ENCODE measurements around the gene SEMA5A. TPM values are rescaled to one million over a fixed set of nuclear protein-coding genes. Genes with fewer than 3 reads are reported as not detected.

The SEMA5A gene
- polyA plus RNA-seq, 1 of the 3 experiments (the other 2 are of a cell fraction): 0.58 TPM

- Histone ChIP-seq H3K4me1 (ENCODE audit: control insufficient read depth in 1 of 2, insufficient read depth in 2 of 2, low read depth in 1 of 2, low read length in 1 of 2) (no peaks in the 10 kb centered on the region; a peak in 1 of 4 replicates), H4K20me1 (ENCODE audit: insufficient read depth) (no peaks in the 10 kb centered on the region), H3K27ac (ENCODE audit: low read depth in 2 of 2, low read length in 1 of 2) (no peak overlapping the region), H3K9ac (no peak overlapping the region), H3K4me2 (no peak overlapping the region), H3K36me3 (replicated peaks in 1 of 2; ENCODE audit: control insufficient read depth in 1 of 2, insufficient read depth in 2 of 2, low read length in 1 of 2) (no peaks in the 10 kb centered on the region), H3K79me2 (ENCODE audit: insufficient read depth) (no peaks in the 10 kb centered on the region), H3F3A (replicated peaks; ENCODE audit: insufficient read depth) (no peaks in the 10 kb centered on the region), H3K27me3 (ENCODE audit: insufficient read depth) (no peaks in the 10 kb centered on the region), H3K9me3 (no peaks in the 10 kb centered on the region), H3K9me2 (no peaks in the 10 kb centered on the region), H2AFZ (ENCODE audit: low read depth) (no peak overlapping the region), H3K4me3 (ENCODE audit: low read depth in 2 of 2, low read length in 1 of 2) (no peak overlapping the region)
- CTCF ChIA-PET: interaction anchor here (0.8 kb wide), 1 partner anchor 9 kb away, joined by 3 read pairs; no protein-coding TSS in a partner anchor
- 59% methylated on average over 5 of the region's 5 CpGs for WGBS (ENCODE audit: low lambda C conversion rate)
- DNase-seq: no peak
- no peak for TF ChIP-seq ZBTB33 (IDR thresholded peaks at IDR 0.05; ENCODE audit: borderline replicate concordance, low read depth)
- TF ChIP-seq MAX (IDR thresholded peaks at IDR 0.05; ENCODE audit: low read depth): no peak
- TF ChIP-seq SIN3A (IDR thresholded peaks at IDR 0.05; ENCODE audit: borderline replicate concordance, low read depth, low read length): no peak
- TF ChIP-seq SMC3 (IDR thresholded peaks at IDR 0.05; ENCODE audit: low read depth, low read length): no peak
- TF ChIP-seq FOSL2 (IDR thresholded peaks at IDR 0.05; ENCODE audit: borderline replicate concordance, low read depth): no peak
- no peak for TF ChIP-seq POLR2AphosphoS5 (IDR thresholded peaks at IDR 0.05; ENCODE audit: low read depth, low read length)
- TF ChIP-seq NFIC (IDR thresholded peaks at IDR 0.05; ENCODE audit: borderline replicate concordance): no peak
- no peak for TF ChIP-seq ELF1 (IDR thresholded peaks at IDR 0.05)
- no peak for TF ChIP-seq EP300 (IDR thresholded peaks at IDR 0.05; ENCODE audit: borderline replicate concordance in 1 of 2, low read depth in 1 of 2, low read length in 1 of 2)
- no peak for TF ChIP-seq TCF12 (IDR thresholded peaks at IDR 0.05)
- TF ChIP-seq GABPA (IDR thresholded peaks at IDR 0.05; ENCODE audit: low read depth): no peak
- TF ChIP-seq MXI1 (IDR thresholded peaks at IDR 0.05; ENCODE audit: low read depth, low read length): no peak
- TF ChIP-seq CTCF (IDR thresholded peaks at IDR 0.05): no peak
- TF ChIP-seq GATA2 (CRISPR knock-in tag; IDR thresholded peaks at IDR 0.05): no peak
- POLR2A ChIA-PET: no interaction called here
Measured at GRCh38 chr5:9554122-9554521, 8.2 kb upstream of the SEMA5A start.

- ChIA-PET CTCF (no interaction called here), POLR2A (no interaction called here)
- Histone ChIP-seq H3K79me2 (ENCODE audit: insufficient read depth) (no peaks in the 10 kb centered on the region), H3F3A (replicated peaks; ENCODE audit: insufficient read depth) (no peaks in the 10 kb centered on the region), H3K9me3 (no peaks in the 10 kb centered on the region), H3K36me3 (replicated peaks in 1 of 2; ENCODE audit: control insufficient read depth in 1 of 2, insufficient read depth in 2 of 2, low read length in 1 of 2) (no peaks in the 10 kb centered on the region), H2AFZ (ENCODE audit: low read depth) (no peak overlapping the region), H3K27me3 (ENCODE audit: insufficient read depth) (no peaks in the 10 kb centered on the region), H3K4me2 (no peak overlapping the region), H3K9me2 (no peaks in the 10 kb centered on the region), H3K4me3 (ENCODE audit: low read depth in 2 of 2, low read length in 1 of 2) (no peak overlapping the region), H4K20me1 (ENCODE audit: insufficient read depth) (no peaks in the 10 kb centered on the region), H3K27ac (ENCODE audit: low read depth in 2 of 2, low read length in 1 of 2) (no peak overlapping the region), H3K9ac (no peak overlapping the region), H3K4me1 (ENCODE audit: control insufficient read depth in 1 of 2, insufficient read depth in 2 of 2, low read depth in 1 of 2, low read length in 1 of 2) (no peaks in the 10 kb centered on the region; a peak in 1 of 4 replicates)
- no peak for DNase-seq
- no peak for TF ChIP-seq NRF1 (IDR thresholded peaks at IDR 0.05; ENCODE audit: low read depth, low read length)
- no peak for TF ChIP-seq CTCF (IDR thresholded peaks at IDR 0.05)
- TF ChIP-seq CHD2 (IDR thresholded peaks at IDR 0.05; ENCODE audit: low read length, partially characterized antibody): no peak
- no peak for TF ChIP-seq FOXJ3 (CRISPR knock-in tag; IDR thresholded peaks at IDR 0.05)
- 65% methylated on average over 4 of the region's 4 CpGs for WGBS (ENCODE audit: low lambda C conversion rate)
Measured at GRCh38 chr5:9553561-9553960, 7.7 kb upstream of the SEMA5A start.
